HG03159 (cell line): ENCODE results near the gene PRSS33.

Experiments
- ATAC-seq: cut with Tn5 transposase; IDR thresholded peaks from one replicate; pipeline ENCODE4 v1.9.1; 2021; ENCODE audit warnings: mild to moderate bottlenecking, moderate library complexity; ENCODE audit not compliant: unreplicated experiment

PRSS33 gene

GRCh38 chr16:2821487-2822157 lies 34.3 kb upstream of the PRSS33 start:
- no peak for ATAC-seq

GRCh38 chr16:2820836-2821486 lies 33.6 kb upstream of the PRSS33 start:
- ATAC-seq: no peak

- no peak for ATAC-seq
Observed at GRCh38 chr16:2819939-2820835, 32.8 kb upstream of the PRSS33 start.

GRCh38 chr16:2819179-2819938 lies 32.0 kb upstream of the PRSS33 start:
- ATAC-seq: no peak

- ATAC-seq: no peak
Observed at GRCh38 chr16:2818272-2818876, 31.0 kb upstream of the PRSS33 start.

GRCh38 chr16:2817340-2818271 lies 30.2 kb upstream of the PRSS33 start:
- no peak for ATAC-seq

GRCh38 chr16:2816751-2817339 lies 29.5 kb upstream of the PRSS33 start, which contains the start of gene PRSS21:
PRSS21 (plus strand) TSS chr16:2817237; CDS start chr16:2817269, 32 bp downstream.
- no peak for ATAC-seq

GRCh38 chr16:2815299-2815771 lies 28.0 kb upstream of the PRSS33 start:
- ATAC-seq: no peak

- no peak for ATAC-seq
Observed at GRCh38 chr16:2814551-2815298, 27.4 kb upstream of the PRSS33 start.

- ATAC-seq: no peak
Observed at GRCh38 chr16:2813771-2814221, 26.4 kb upstream of the PRSS33 start.

GRCh38 chr16:2811703-2812471 lies 24.5 kb upstream of the PRSS33 start:
- ATAC-seq: no peak

- no peak for ATAC-seq
Observed at GRCh38 chr16:2810651-2811050, 23.3 kb upstream of the PRSS33 start.

GRCh38 chr16:2809149-2809760 lies 21.9 kb upstream of the PRSS33 start:
- ATAC-seq: no peak

- ATAC-seq: no peak
Observed at GRCh38 chr16:2808181-2808580, 20.8 kb upstream of the PRSS33 start.

GRCh38 chr16:2806286-2806685 lies 18.9 kb upstream of the PRSS33 start:
- ATAC-seq: no peak

GRCh38 chr16:2804728-2805127 lies 17.4 kb upstream of the PRSS33 start:
- no peak for ATAC-seq
